Measurements from ENCODE around the gene CKB.

The CKB gene

DNA sequence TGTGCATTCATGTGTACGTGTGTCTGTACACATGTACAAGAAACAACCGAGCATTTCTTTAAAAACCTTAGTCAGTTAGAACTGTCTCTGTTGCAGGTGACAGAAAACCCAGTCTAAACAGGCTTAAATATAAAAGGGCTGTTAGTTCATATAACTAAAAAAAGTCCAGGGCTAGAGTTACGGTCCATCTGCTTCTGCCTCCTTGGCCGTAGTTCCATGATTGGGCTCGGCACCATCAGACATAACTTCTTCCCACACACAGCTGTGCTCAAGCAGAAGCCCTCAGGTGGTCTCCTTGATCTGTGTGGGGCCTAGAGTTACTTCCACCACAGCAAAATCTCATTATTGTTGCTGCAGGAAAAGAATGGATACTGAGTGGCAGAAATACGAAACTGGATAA is 34.6 kb downstream of the CKB start:
- no peak for DNase-seq (ENCODE audit: low read depth in 2 of 2)

DNA sequence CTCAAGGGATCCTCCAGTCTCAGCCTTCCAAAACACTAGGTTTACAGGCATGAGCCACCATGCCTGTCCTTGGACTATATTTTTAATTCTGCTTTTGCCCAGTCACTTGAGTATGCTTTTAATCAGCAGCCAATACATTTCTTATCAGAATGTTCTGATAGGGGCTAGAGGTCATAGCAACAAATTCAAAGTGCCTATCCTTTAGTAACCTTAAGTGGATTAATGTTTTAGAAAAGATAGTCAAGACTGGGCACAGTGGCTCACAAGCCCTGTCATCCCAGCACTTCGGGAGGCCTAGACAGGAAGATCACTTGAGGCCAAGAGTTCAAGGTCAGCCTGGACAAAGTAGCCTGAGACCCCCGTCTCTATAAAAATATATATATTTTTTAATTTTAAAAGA is 37.1 kb downstream of the CKB start:
- DNase-seq (ENCODE audit: low read depth in 2 of 2): no peak

DNA sequence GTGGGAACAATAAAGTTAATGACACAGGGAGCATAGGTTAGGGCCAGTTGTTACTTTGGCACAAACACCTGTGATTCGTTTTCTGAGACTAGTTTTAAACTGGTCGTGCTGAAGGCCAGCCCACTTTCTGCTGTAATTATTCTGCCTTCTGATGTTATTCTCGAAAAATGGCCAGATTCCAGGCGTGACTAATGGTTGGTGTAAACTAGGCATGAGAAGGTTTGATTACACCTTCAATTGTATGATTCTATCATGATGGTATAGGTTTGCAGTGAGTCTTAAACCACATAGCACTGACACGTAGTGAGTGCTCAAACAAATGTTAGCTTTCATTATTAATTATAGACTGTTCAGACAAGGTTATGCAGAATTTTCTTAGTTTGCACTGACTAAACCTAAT is 39.0 kb downstream of the CKB start:
- no peak for DNase-seq (ENCODE audit: low read depth in 2 of 2)

DNA sequence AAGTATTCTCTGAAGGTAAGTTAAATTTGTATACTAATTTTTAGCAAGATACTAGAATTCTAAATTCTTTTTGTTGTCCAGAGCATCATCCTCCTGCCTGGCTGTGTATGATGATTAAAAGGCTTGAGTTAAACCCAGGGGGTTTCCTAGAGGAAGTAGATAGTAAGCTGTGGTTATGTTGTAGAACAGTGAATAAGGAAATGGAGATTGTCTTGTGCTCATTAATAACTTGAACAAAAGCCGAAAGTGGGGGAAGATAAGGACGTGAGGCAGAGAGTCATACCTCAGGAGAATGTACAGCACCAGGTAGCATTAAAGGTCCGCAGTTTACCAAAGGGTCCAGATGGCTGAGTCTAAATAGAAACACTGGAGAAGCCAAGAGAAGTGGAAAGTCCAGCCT is 42.0 kb downstream of the CKB start:
- no peak for DNase-seq (ENCODE audit: low read depth in 2 of 2)

DNA sequence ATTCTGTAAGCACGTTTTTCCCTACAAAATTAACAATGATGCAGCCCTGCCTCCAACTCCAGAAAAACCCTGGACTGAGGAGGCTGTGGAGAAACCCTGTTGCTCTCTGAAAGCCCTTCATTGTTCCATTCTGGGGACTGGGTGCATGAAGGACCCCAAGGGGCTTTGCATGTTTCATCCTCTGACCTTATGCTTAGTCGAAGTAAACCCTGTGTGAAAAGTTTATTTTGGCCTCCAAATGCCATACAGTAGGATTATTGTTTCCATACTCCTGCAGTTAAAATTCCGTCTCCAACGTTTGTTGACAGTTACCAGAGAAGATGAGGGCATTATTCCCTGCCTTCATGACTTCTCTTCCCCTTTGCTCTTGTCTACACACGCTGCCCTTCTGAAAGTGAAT is 46.0 kb downstream of the CKB start:
- no peak for DNase-seq (ENCODE audit: low read depth in 2 of 2)

DNA sequence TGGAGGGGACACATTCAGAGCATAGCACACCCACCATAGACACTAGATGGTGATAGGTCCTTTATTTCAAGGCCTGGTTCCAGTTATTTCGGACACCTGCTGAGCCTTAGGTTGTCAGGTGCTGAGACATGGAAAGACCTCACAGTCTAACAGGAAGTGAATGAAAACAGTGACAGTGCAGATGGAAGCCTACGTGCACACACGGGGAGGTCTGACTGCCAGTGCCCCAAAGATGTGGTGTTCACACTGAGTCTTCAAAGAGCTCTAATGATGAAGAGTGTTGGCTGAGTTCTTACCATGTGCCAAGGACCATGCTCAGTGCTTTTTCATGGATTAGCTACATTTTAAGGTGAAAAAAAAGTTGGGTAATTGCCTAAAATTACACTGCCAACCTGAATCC is 46.6 kb downstream of the CKB start:
- DNase-seq (ENCODE audit: low read depth in 2 of 2): no peak

DNA sequence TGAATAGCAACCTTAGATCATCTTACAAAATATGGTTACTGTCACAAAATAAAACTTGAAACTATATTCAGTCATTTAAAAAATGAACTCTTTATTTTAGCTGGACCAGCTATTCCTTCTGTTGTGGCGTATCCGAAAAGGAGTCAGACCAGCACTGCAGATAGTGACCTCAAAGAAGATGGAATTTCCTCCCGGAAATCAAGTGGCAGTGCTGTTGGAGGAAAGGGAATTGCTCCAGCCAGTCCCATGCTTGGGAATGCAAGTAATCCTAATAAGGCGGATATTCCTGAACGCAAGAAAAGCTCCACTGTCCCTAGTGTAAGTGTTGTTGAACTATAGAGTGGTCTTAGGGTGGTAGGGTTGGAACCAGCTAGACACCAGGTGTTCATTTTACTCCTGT is 47.7 kb downstream of the CKB start:
- no peak for DNase-seq (ENCODE audit: low read depth in 2 of 2)

DNA sequence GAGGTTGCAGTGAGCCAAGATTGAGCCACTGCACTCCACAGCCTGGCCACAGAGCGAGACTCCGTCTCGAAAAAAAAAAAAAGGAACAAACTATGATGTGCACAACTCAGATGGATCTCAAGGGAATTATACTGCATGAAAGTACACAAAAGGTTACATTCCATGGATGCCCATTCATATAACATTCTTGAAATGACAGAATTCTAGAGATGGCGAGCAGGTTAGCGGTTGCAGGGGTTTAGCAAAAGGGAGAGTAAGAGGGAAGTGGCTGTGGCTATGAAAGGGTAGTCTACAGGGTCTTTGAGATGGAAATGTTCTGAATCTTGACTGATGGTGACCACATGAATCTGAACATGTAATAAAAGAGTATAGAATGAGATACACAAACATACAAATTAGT is 49.7 kb downstream of the CKB start:
- DNase-seq (ENCODE audit: low read depth in 2 of 2): no peak

Measured in stimulated activated CD4-positive, alpha-beta T cell treated with anti-CD3 and anti-CD28 coated beads, Interleukin-1b, Interleukin-23, amount 100 ng/mL, for 1 hour (primary cell).